Panc1 (cell line): ENCODE measurements around the gene DEGS2.

Experiments
- CTCF ChIP-seq: fragments of 450-650 bp; IDR thresholded peaks from 2 replicates; pipeline ENCODE4 v1.5.1; 2017; ENCODE audit warnings: mild to moderate bottlenecking
- POLR2AphosphoS5 ChIP-seq: IDR thresholded peaks from 2 replicates; pipeline ENCODE4 v1.6.1; 2012; ENCODE audit warnings: mild to moderate bottlenecking, low read depth, low read length, moderate library complexity
- SIN3A ChIP-seq: IDR thresholded peaks from 2 replicates; pipeline ENCODE4 v1.6.1; 2012; ENCODE audit warnings: low read depth, mild to moderate bottlenecking, low read length, moderate library complexity, borderline replicate concordance; ENCODE audit not compliant: insufficient read depth

GRCh38 chr14:100115236-100115635 is 44.2 kb downstream of the DEGS2 start:
- TF ChIP-seq SIN3A (no peak), CTCF (no peak), POLR2AphosphoS5 (no peak)
